Measurements from ENCODE around the gene SPRED3. TPM values are rescaled to one million over a fixed set of nuclear protein-coding genes. Genes with fewer than 3 reads are reported as not detected.

SPRED3 gene
- total and polyA plus RNA-seq, 9 of the 15 experiments (the other 6 are each of a cell fraction or from before 2014, with no cell fraction given): 0.05 to 1.3 (median 0.36) TPM

GRCh38 chr19:38362076-38362945 is 26.2 kb upstream of the SPRED3 start (continued):
- TF ChIP-seq NEUROD1 (IDR thresholded peaks at IDR 0.05; ENCODE audit: borderline replicate concordance, low read depth, low read length, partially characterized antibody) (peak; percentile 14), CTBP1 (IDR thresholded peaks at IDR 0.05; ENCODE audit: borderline replicate concordance) (peak; percentile 31; the same call in 1 of the 2 replicates), BRD9 (IDR thresholded peaks at IDR 0.05; ENCODE audit: low read depth, partially characterized antibody) (no peak), TEAD2 (tag; IDR thresholded peaks at IDR 0.05) (no peak), RBFOX2 (IDR thresholded peaks at IDR 0.05; ENCODE audit: low read depth, low read length) (peak; percentile 66), NRF1 (conservative IDR thresholded peaks at IDR 0.05 in 1 of 2, IDR thresholded peaks at IDR 0.05 in 1 of 2) (peak; percentile 82 to 85), ETS1 (conservative IDR thresholded peaks at IDR 0.05; ENCODE audit: control insufficient read depth, low read depth, low read length) (peak; percentile 25; the same call in 1 of the 2 replicates), GABPB1 (CRISPR knock-in tag; IDR thresholded peaks at IDR 0.05) (no peak), TRIM24 (IDR thresholded peaks at IDR 0.05) (0 out of 4 replicates have a peak, but pooled peaks of 1 of the 2 experiments have one; percentile 12), EP400 (IDR thresholded peaks at IDR 0.05) (peak; percentile 1; the same call in 1 of the 2 replicates), STAT5B (CRISPR knock-in tag; IDR thresholded peaks at IDR 0.05) (no peak), KDM4B (IDR thresholded peaks at IDR 0.05; ENCODE audit: borderline replicate concordance in 2 of 2, low read depth in 1 of 2) (0 out of 4 replicates have a peak, but pooled peaks of 1 of the 2 experiments have one; percentile 18), ARID3B (CRISPR knock-in tag; IDR thresholded peaks at IDR 0.05; ENCODE audit: borderline replicate concordance) (no peak), SRF (CRISPR knock-in tag; IDR thresholded peaks at IDR 0.05) (0 out of 4 replicates have a peak, but pooled peaks of 1 of the 2 experiments have one; percentile 12), SUPT5H (IDR thresholded peaks at IDR 0.05) (0 out of 2 replicates have a peak, but pooled peaks have one; percentile 26), SAP30 (IDR thresholded peaks at IDR 0.05; ENCODE audit: borderline replicate concordance, insufficient read depth, low read depth, low read length, poor library complexity, severe bottlenecking) (peak; percentile 54), RAD21 (CRISPR knock-in tag; conservative IDR thresholded peaks at IDR 0.05 in 1 of 2, IDR thresholded peaks at IDR 0.05 in 1 of 2) (no peak), PKNOX1 (IDR thresholded peaks at IDR 0.05) (peak; percentile 23; the same call in 1 of the 2 replicates)
- TF ChIP-seq, protein P1, sequence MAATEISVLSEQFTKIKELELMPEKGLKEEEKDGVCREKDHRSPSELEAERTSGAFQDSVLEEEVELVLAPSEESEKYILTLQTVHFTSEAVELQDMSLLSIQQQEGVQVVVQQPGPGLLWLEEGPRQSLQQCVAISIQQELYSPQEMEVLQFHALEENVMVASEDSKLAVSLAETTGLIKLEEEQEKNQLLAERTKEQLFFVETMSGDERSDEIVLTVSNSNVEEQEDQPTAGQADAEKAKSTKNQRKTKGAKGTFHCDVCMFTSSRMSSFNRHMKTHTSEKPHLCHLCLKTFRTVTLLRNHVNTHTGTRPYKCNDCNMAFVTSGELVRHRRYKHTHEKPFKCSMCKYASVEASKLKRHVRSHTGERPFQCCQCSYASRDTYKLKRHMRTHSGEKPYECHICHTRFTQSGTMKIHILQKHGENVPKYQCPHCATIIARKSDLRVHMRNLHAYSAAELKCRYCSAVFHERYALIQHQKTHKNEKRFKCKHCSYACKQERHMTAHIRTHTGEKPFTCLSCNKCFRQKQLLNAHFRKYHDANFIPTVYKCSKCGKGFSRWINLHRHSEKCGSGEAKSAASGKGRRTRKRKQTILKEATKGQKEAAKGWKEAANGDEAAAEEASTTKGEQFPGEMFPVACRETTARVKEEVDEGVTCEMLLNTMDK (IDR thresholded peaks at IDR 0.05; ENCODE audit: borderline replicate concordance, insufficient read depth, low read depth, low read length, poor library complexity, severe bottlenecking): peak; percentile 20
